IMR-90 (cell line): ENCODE results near the gene SCCPDH.

ENCODE experiments used
- CEBPB ChIP-seq: IDR thresholded peaks from 2 replicates; pipeline ENCODE4 v1.6.1; 2012; ENCODE audit warnings: low read depth, low read length, improper control_type of control experiment
- CTCF ChIP-seq: conservative IDR thresholded peaks from 2 replicates; pipeline ENCODE4 v1.5.1; 2012; ENCODE audit warnings: mild to moderate bottlenecking, low read depth, low read length, improper control_type of control experiment
- MAFK ChIP-seq: IDR thresholded peaks from 2 replicates; pipeline ENCODE4 v1.6.1; 2012; ENCODE audit warnings: low read depth, low read length, improper control_type of control experiment
- MAZ ChIP-seq: IDR thresholded peaks from 2 replicates; pipeline ENCODE4 v1.6.1; 2012; ENCODE audit warnings: low read depth, mild to moderate bottlenecking, low read length, improper control_type of control experiment, moderate library complexity, borderline replicate concordance
- POLR2A ChIP-seq: IDR thresholded peaks from 2 replicates; pipeline ENCODE4 v1.6.1; 2012; ENCODE audit warnings: mild to moderate bottlenecking, low read depth, low read length
- RAD21 ChIP-seq: IDR thresholded peaks from 2 replicates; pipeline ENCODE4 v1.6.1; 2012; ENCODE audit warnings: low read length, improper control_type of control experiment
- RCOR1 ChIP-seq: IDR thresholded peaks from 2 replicates; pipeline ENCODE4 v1.6.1; 2012; ENCODE audit warnings: mild to moderate bottlenecking, low read length, improper control_type of control experiment; ENCODE audit not compliant: insufficient replicate concordance
- RFX5 ChIP-seq: IDR thresholded peaks from 2 replicates; pipeline ENCODE4 v1.8.0; 2012; ENCODE audit warnings: low read depth, mild to moderate bottlenecking, low read length, moderate library complexity
- SMC3 ChIP-seq: fragments of 150-350 bp; IDR thresholded peaks from 2 replicates; pipeline ENCODE4 v1.6.1; 2016; ENCODE audit warnings: low read depth, mild to moderate bottlenecking, antibody characterized with exemption, low read length, moderate library complexity
- TF ChIP-seq, protein P1 (sequence below): fragments of 150-350 bp; IDR thresholded peaks from 2 replicates; pipeline ENCODE4 v1.6.1; 2016; ENCODE audit warnings: low read depth, mild to moderate bottlenecking, low read length, moderate library complexity, borderline replicate concordance

DNA sequence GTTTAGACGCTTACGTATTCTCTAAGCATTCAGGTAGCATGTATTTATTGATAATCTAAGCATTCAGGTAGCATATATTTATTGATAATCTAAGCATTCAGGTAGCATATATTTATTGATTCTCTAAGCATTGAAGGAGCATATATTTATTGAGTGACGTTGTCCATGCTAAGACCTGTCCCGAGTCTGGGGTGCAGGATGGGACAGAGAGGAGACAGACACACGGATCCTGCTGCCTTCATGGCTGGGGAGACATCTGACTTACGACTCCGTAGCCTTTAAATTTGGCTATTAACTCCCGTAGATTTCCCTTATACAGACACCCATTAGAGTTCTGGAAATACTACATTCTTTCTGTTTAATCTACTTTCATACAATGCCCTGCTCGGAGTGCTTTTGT is 982 bp downstream of the SCCPDH start:
- TF ChIP-seq CTCF, result no peak
- no peak for TF ChIP-seq POLR2A
- no peak for TF ChIP-seq CEBPB
- TF ChIP-seq MAZ, result no peak
- no peak for TF ChIP-seq SMC3
- TF ChIP-seq RCOR1, result no peak
- no peak for TF ChIP-seq RAD21
- TF ChIP-seq MAFK, result no peak
- no peak for TF ChIP-seq RFX5
- TF ChIP-seq, protein P1, sequence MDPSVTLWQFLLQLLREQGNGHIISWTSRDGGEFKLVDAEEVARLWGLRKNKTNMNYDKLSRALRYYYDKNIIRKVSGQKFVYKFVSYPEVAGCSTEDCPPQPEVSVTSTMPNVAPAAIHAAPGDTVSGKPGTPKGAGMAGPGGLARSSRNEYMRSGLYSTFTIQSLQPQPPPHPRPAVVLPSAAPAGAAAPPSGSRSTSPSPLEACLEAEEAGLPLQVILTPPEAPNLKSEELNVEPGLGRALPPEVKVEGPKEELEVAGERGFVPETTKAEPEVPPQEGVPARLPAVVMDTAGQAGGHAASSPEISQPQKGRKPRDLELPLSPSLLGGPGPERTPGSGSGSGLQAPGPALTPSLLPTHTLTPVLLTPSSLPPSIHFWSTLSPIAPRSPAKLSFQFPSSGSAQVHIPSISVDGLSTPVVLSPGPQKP, result no peak
